NCI-H226 (cell line): ENCODE data around the gene PCDHB12.
A peak's percentile ranks its signal among the peaks of the same experiment; 100 is the strongest.
"Not testable (repeated sequence)": the region's sequence is repeated elsewhere in the genome, so short reads cannot be mapped to it uniquely, and the experiment has no call there.

Experiments used
- DNase-seq: peaks from one replicate; pipeline ENCODE4 v3.0.0-alpha.2; 2015

Gene PCDHB12

GRCh38 chr5:141210849-141211248 is 2.3 kb downstream of the PCDHB12 start:
- DNase-seq: not testable (repeated sequence)

- DNase-seq: peak; percentile 50
Observed at GRCh38 chr5:141213656-141214339, 5.3 kb downstream of the PCDHB12 start, which contains the start of gene PCDHB13. PCDHB13 (plus strand) TSS chr5:141213919; CDS start chr5:141214124, 205 bp downstream.

GRCh38 chr5:141214583-141214982 is 6.1 kb downstream of the PCDHB12 start:
- not testable (repeated sequence) for DNase-seq

GRCh38 chr5:141215504-141215903 is 7.0 kb downstream of the PCDHB12 start:
- not testable (repeated sequence) for DNase-seq

GRCh38 chr5:141216035-141216434 is 7.5 kb downstream of the PCDHB12 start:
- DNase-seq: not testable (repeated sequence)

GRCh38 chr5:141223112-141223783 is 14.7 kb downstream of the PCDHB12 start, which contains the start of gene PCDHB14:
PCDHB14 (plus strand) TSS chr5:141223343; CDS start chr5:141223506, 163 bp downstream.
- DNase-seq: no peak

- DNase-seq: not testable (repeated sequence)
Observed at GRCh38 chr5:141224844-141225243, 16.3 kb downstream of the PCDHB12 start.

GRCh38 chr5:141225421-141225820 is 16.9 kb downstream of the PCDHB12 start:
- DNase-seq: not testable (repeated sequence)

- peak; percentile 4 for DNase-seq
Observed at GRCh38 chr5:141234109-141234667, 25.7 kb downstream of the PCDHB12 start.

- DNase-seq: not testable (repeated sequence)
Observed at GRCh38 chr5:141235922-141236321, 27.4 kb downstream of the PCDHB12 start.

GRCh38 chr5:141236516-141237313 is 28.2 kb downstream of the PCDHB12 start:
- no peak for DNase-seq

GRCh38 chr5:141241496-141241895 is 33.0 kb downstream of the PCDHB12 start:
- no peak for DNase-seq

- no peak for DNase-seq
Observed at GRCh38 chr5:141245250-141245717, 36.8 kb downstream of the PCDHB12 start, which contains the start of gene PCDHB15. PCDHB15 (plus strand) TSS chr5:141245395; CDS start chr5:141245579, 184 bp downstream.

GRCh38 chr5:141246971-141247370 is 38.5 kb downstream of the PCDHB12 start:
- DNase-seq: not testable (repeated sequence)

- not testable (repeated sequence) for DNase-seq
Observed at GRCh38 chr5:141247434-141247833, 38.9 kb downstream of the PCDHB12 start.

GRCh38 chr5:141250576-141250975 is 42.1 kb downstream of the PCDHB12 start:
- DNase-seq: no peak

GRCh38 chr5:141258464-141258863 is 49.9 kb downstream of the PCDHB12 start:
- no peak for DNase-seq

- no peak for DNase-seq
Observed at GRCh38 chr5:141258948-141259347, 50.4 kb downstream of the PCDHB12 start.

GRCh38 chr5:141260458-141261237 is 52.1 kb downstream of the PCDHB12 start:
- DNase-seq: peak; percentile 7

- DNase-seq: no peak
Observed at GRCh38 chr5:141261238-141261546, 52.7 kb downstream of the PCDHB12 start.
